GM12873 (cell line): ENCODE measurements around the gene PLA2G2C.

Source experiments
- CTCF ChIP-seq: IDR thresholded peaks from 2 replicates; pipeline ENCODE4 v1.5.1; 2012; ENCODE audit warnings: low read depth, mild to moderate bottlenecking, moderate library complexity, low read length, control low read depth; ENCODE audit not compliant: insufficient read depth; ENCODE audit errors: missing control alignments

PLA2G2C gene

GRCh38 chr1:20194224-20194623 lies 7.9 kb upstream of the PLA2G2C start:
- TF ChIP-seq CTCF = no peak

- TF ChIP-seq CTCF = no peak
Measured at GRCh38 chr1:20192871-20193411, 6.6 kb upstream of the PLA2G2C start.

DNA sequence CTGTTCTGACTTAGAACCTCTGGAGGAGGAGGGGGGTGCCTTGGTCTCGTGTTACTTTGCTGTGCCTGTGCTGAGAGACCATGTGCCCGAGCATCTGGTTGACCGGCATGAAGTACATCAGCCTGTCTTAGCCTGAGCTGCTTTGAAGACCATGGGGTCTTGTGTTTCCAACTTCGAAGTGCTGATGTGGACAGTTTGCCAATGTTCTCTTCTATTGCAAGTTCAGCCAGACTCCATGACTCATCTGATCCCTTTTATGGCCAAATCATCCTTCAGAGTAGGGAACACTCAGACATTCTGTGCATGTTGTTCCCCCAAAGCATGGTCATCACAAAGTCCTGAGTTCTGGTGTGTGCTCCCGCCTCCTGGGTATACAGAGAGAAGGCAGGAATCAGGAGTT lies 6.0 kb upstream of the PLA2G2C start:
- no peak for TF ChIP-seq CTCF

- TF ChIP-seq CTCF = no peak
Measured at GRCh38 chr1:20191266-20191825, 5.0 kb upstream of the PLA2G2C start.

DNA sequence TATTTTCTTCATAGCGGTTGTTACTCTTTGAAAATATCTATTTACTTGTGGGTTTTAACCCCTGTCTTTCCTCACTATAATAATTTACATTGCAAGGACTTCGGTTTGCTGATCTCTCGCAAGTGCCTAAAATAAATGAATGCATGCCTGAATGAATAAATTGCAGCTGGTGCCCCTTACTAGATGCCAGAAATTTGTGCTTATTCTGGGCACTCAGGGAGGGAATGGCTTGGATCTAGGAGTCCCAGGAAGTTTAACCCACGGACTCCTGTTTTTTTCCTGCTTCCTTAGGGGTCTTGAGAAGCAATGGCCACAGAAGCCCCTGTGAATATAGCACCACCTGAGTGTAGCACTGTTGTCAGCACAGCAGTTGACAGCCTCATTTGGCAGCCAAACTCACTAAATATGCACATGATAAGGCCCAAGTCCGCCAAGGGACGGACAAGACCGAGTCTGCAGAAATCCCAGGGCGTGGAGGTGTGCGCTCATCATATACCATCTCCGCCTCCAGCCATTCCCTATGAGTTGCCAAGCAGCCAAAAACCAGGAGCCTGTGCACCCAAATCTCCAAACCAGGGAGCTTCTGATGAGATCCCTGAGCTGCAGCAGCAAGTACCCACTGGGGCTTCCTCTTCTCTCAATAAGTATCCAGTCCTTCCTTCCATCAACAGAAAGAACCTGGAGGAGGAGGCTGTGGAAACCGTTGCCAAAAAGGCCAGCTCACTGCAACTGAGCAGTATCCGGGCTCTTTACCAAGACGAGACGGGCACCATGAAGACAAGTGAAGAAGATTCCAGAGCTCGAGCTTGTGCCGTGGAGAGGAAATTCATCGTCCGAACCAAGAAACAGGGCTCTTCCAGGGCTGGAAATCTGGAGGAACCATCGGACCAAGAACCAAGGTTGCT lies 4.2 kb upstream of the PLA2G2C start:
- no peak for TF ChIP-seq CTCF

- TF ChIP-seq CTCF = no peak
Measured at GRCh38 chr1:20189664-20190063, 3.3 kb upstream of the PLA2G2C start.

DNA sequence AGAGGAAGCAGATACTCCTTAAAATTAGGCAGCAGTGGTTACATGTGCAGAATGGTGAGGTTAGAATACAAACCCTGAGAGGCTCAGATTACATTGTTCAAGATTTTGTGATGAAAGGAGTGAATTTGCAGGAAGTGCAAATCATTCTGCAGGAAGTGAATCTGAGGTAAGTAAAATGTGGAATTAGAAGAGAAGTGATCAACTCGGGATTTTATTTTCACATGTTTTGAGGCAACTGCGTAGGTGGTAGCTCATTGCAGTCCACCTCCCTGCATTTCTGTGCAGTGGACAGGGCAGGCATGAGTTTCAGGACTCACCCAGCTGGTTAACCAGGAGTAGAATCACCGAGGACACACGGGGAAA lies 2.1 kb upstream of the PLA2G2C start:
- no peak for TF ChIP-seq CTCF
